ENCODE results near the gene OR3A1.
"Not testable (repeated sequence)": the region's sequence is repeated elsewhere in the genome, so short reads cannot be mapped to it uniquely, and the experiment has no call there.

The OR3A1 gene

GRCh38 chr17:3298260-3298659, at the start of gene OR3A1:
Gene OR3A1 (minus strand): TSS chr17:3298360. CDS start chr17:3292582, 5,778 bp downstream.
- no peak for DNase-seq

GRCh38 chr17:3342782-3343181, 44.6 kb upstream of the OR3A1 start:
- DNase-seq = not testable (repeated sequence)

- no peak for DNase-seq
Observed at GRCh38 chr17:3335876-3336275, 37.7 kb upstream of the OR3A1 start.

GRCh38 chr17:3318336-3318735, 20.2 kb upstream of the OR3A1 start:
- DNase-seq = no peak

- DNase-seq = no peak
Observed at GRCh38 chr17:3316836-3317235, 18.7 kb upstream of the OR3A1 start.

- DNase-seq = no peak
Observed at GRCh38 chr17:3308603-3309002, 10.4 kb upstream of the OR3A1 start.

GRCh38 chr17:3295632-3296031, 2.5 kb downstream of the OR3A1 start:
- no peak for DNase-seq

GRCh38 chr17:3293548-3293947, 4.6 kb downstream of the OR3A1 start:
- DNase-seq = not testable (repeated sequence)

- no peak for DNase-seq
Observed at GRCh38 chr17:3282901-3283300, 15.3 kb downstream of the OR3A1 start.

GRCh38 chr17:3276126-3276525, 22.0 kb downstream of the OR3A1 start:
- no peak for DNase-seq

- no peak for DNase-seq
Observed at GRCh38 chr17:3271072-3271848, 26.9 kb downstream of the OR3A1 start.

GRCh38 chr17:3260600-3260999, 37.6 kb downstream of the OR3A1 start:
- no peak for DNase-seq

GRCh38 chr17:3260163-3260562, 38.0 kb downstream of the OR3A1 start:
- no peak for DNase-seq

GRCh38 chr17:3256575-3256974, 41.6 kb downstream of the OR3A1 start:
- DNase-seq = no peak

GRCh38 chr17:3249013-3249412, 49.1 kb downstream of the OR3A1 start:
- DNase-seq = not testable (repeated sequence)

- DNase-seq = not testable (repeated sequence)
Observed at GRCh38 chr17:3244841-3245240, 53.3 kb downstream of the OR3A1 start.

GRCh38 chr17:3241044-3241443, 57.1 kb downstream of the OR3A1 start:
- not testable (repeated sequence) for DNase-seq

All from activated CD4-positive, alpha-beta T cell treated with anti-CD3 and anti-CD28 coated beads for 4 hours (primary cell).